BE2C (cell line): ENCODE results near the gene ZNF473.

ENCODE experiments used
- DNase-seq: peaks from one replicate; pipeline ENCODE4 v3.0.0-alpha.2; 2020
- H3K27me3 ChIP-seq: fragments of 250-450 bp; sonication (Bioruptor Pico); 2 replicates; pipeline ENCODE4 v1.5.1; 2020; ENCODE audit warnings: mild to moderate bottlenecking
- H3K36me3 ChIP-seq: fragments of 250-450 bp; sonication (Bioruptor Pico); 2 replicates; pipeline ENCODE4 v1.5.1; 2020; ENCODE audit warnings: mild to moderate bottlenecking
- H3K4me1 ChIP-seq: fragments of 250-450 bp; sonication (Bioruptor Pico); 2 replicates; pipeline ENCODE4 v1.5.1; 2020
- H3K4me3 ChIP-seq: 2 replicates; pipeline ENCODE4 v1.5.1; 2011; ENCODE audit warnings: low read depth, low read length
- H3K9me3 ChIP-seq: fragments of 250-450 bp; sonication (Bioruptor Pico); 2 replicates; pipeline ENCODE4 v1.5.1; 2020
- TF ChIP-seq, protein P1 (sequence below): IDR thresholded peaks from 2 replicates; pipeline ENCODE4 v1.5.1; 2012; ENCODE audit warnings: mild to moderate bottlenecking, low read depth, low read length

Gene ZNF473

DNA sequence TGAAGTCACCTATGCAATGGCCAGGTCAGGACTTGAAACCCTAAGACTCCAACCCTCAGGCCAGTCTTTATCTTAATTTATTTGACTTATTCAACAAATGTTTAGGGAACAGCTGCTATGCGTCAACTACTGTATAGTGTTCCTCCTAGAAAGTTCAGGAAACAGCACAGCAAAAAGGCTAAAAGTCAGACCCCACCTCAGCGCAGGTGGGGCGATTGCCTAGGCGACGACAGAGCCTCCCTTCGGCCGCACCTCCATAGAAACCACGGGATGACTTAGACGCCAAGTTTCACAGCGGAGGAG, 1.1 kb upstream of the ZNF473 start:
- Histone ChIP-seq H3K4me3 (peak overlapping the region; percentile 97), H3K9me3 (no peaks in the 10 kb centered on the region), H3K27me3 (no peaks in the 10 kb centered on the region), H3K4me1 (no peaks in the 10 kb centered on the region), H3K36me3 (no peaks in the 10 kb centered on the region)
- TF ChIP-seq, protein P1, sequence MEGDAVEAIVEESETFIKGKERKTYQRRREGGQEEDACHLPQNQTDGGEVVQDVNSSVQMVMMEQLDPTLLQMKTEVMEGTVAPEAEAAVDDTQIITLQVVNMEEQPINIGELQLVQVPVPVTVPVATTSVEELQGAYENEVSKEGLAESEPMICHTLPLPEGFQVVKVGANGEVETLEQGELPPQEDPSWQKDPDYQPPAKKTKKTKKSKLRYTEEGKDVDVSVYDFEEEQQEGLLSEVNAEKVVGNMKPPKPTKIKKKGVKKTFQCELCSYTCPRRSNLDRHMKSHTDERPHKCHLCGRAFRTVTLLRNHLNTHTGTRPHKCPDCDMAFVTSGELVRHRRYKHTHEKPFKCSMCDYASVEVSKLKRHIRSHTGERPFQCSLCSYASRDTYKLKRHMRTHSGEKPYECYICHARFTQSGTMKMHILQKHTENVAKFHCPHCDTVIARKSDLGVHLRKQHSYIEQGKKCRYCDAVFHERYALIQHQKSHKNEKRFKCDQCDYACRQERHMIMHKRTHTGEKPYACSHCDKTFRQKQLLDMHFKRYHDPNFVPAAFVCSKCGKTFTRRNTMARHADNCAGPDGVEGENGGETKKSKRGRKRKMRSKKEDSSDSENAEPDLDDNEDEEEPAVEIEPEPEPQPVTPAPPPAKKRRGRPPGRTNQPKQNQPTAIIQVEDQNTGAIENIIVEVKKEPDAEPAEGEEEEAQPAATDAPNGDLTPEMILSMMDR = no peak
- DNase-seq = peak; percentile 18

DNA sequence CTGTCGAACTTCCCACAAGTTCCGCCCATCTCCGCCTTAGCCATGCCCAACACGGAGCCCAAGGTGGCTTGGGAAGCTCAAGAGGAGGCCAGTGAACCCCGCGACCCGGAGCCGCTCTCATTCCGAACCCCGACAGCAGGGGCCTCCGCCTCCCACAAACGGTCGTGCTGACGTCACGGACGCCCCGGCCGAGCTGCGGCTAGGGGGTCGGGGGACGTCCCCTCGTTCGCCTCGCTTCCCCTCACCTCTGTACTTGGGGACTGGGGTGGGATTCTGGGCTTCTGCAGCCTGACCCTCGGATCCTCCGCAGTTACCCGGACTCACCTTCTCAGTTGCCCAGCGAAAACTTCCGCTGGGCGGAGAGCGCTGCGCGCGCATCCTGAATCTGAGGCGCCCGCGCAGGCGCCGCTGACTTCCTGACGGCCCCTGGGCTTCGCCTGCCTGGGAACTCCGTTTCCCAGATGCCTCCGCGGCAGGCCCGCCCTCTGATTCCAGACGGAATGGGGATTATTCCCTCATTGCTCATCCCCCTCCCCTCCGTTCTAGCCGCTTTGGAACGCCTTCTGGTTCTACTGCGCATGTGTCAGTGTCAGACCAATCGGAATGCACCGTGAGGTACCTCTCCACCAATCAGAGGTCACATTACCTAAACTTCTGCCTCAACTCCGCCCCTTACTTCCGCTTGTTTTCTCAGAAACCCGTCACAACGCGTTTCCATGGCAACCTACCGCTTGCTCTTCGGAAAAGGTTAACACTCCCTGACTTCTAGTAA, 597 bp upstream of the ZNF473 start, which contains the start of gene VRK3:
Gene VRK3 (minus strand): TSS at position 351 of the 772 bp plus-strand sequence. CDS start 9,210 bp downstream, outside the sequence.
- H3K9me3 ChIP-seq = no peaks in the 10 kb centered on the region
- no peaks in the 10 kb centered on the region for H3K4me1 ChIP-seq
- H3K36me3 ChIP-seq = no peaks in the 10 kb centered on the region
- no peaks in the 10 kb centered on the region for H3K27me3 ChIP-seq
- peak; percentile 99 for DNase-seq
- H3K4me3 ChIP-seq = peak within 1 kb of the TSS; percentile 97
- TF ChIP-seq, protein P1 = no peak

DNA sequence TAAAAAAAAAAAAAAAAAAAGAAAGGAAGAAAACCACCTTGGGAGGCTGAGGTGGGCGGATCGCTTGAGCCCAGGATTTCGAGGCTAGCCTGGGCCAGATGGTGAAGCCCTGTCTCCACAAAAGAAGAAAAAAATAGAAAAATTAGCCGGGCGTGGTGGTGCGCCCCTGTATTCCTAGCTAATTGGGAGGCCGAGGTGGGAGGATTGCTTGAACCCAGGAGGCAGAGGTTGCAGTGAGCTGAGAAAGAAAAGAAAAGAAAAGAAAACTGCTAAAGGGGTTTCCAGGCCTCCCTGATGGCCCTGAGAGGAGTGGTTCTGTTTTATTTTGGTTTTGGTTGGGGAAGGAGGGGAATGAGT, 723 bp downstream of the ZNF473 start:
- H3K4me1 ChIP-seq = no peaks in the 10 kb centered on the region
- H3K36me3 ChIP-seq = peaks cover 10% of the 10 kb centered on the region
- TF ChIP-seq, protein P1 = no peak
- H3K27me3 ChIP-seq = no peaks in the 10 kb centered on the region
- H3K4me3 ChIP-seq = peak overlapping the region; percentile 66
- no peak for DNase-seq
- H3K9me3 ChIP-seq = no peaks in the 10 kb centered on the region

DNA sequence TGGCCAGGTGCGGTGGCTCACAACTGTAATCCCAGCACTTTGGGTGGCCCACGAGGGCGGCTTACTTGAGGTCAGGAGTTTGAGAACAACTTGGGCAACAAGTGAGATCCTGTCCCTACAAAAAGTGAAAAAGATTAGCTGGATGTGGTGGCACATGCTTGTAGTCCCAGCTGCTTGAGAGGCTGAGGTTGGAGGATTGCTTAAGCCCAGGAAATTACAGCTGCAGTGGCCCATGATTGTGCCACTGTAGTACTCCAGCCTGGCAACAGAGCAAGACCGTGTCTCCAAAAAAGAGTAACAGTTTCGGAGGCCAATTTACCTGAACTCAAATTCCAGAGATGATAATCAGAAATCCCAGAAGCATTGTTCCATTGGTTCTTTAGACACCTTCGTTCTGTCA, 4.4 kb downstream of the ZNF473 start:
- TF ChIP-seq, protein P1 = no peak
- H3K9me3 ChIP-seq = no peaks in the 10 kb centered on the region
- no peak for DNase-seq
- H3K4me1 ChIP-seq = no peaks in the 10 kb centered on the region
- H3K27me3 ChIP-seq = no peaks in the 10 kb centered on the region
- H3K4me3 ChIP-seq = no peak overlapping the region
- H3K36me3 ChIP-seq = peaks cover 42% of the 10 kb centered on the region

DNA sequence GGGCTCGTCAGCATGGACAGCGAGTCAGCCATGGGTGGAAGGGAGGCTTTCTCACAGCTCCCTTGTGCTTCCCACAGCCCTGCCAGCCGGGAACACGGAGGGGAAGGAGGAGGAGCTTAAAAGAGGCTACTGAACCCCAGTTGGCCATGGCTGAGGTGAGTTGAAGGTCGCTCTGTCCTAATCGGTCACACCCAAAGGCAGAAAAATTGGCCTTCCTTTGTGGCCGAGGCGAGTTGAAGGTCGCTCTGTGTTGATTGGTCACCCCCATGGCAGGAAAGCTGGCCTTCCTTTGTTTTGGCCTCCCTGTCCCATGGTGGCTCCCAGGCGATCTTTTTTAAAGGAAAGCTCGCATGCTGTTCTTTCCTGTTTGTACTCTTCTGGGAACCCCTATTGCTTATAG, 5.1 kb downstream of the ZNF473 start:
- Histone ChIP-seq H3K9me3 (no peaks in the 10 kb centered on the region), H3K4me1 (no peaks in the 10 kb centered on the region), H3K36me3 (peaks cover 42% of the 10 kb centered on the region), H3K27me3 (no peaks in the 10 kb centered on the region), H3K4me3 (no peak overlapping the region)
- DNase-seq = no peak
- TF ChIP-seq, protein P1 = no peak

DNA sequence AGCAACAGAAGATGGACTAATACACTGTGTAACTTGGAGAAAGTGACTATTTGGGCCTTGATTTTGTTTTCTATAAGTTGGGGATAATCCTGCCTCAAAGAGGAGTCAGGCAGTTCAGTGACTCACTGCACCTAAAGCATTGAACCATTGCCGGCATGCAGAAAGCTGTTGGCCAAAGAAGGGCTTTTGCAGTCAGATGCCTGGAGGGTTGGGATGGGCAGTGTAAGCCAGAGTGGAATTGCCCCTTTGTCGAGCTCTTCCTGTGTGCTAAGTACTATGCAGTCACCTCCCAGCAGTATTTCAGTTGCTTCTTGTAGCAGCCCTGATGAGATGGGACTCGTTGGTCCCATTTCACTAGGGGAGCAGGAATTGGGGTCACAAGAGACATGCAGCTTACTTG, 11.1 kb downstream of the ZNF473 start:
- no peak for DNase-seq
- Histone ChIP-seq H3K4me3 (no peak overlapping the region), H3K9me3 (no peaks in the 10 kb centered on the region), H3K4me1 (no peaks in the 10 kb centered on the region), H3K27me3 (no peaks in the 10 kb centered on the region), H3K36me3 (peaks cover 67% of the 10 kb centered on the region)
- TF ChIP-seq, protein P1 = no peak
